22Rv1 (cell line): Measurements from ENCODE around the gene TCF4.

Experiments
- H3K27ac ChIP-seq: fragments of 450-650 bp; 2 replicates; pipeline ENCODE4 v1.5.1; 2017
- ZFX ChIP-seq: fragments of 450-650 bp; IDR thresholded peaks from 2 replicates; pipeline ENCODE4 v1.6.1; 2017; ENCODE audit warnings: antibody characterized with exemption, borderline replicate concordance
- TF ChIP-seq, protein P1 (sequence below): fragments of 450-650 bp; IDR thresholded peaks from 2 replicates; pipeline ENCODE4 v1.5.1; 2017; ENCODE audit warnings: mild to moderate bottlenecking

The TCF4 gene

DNA sequence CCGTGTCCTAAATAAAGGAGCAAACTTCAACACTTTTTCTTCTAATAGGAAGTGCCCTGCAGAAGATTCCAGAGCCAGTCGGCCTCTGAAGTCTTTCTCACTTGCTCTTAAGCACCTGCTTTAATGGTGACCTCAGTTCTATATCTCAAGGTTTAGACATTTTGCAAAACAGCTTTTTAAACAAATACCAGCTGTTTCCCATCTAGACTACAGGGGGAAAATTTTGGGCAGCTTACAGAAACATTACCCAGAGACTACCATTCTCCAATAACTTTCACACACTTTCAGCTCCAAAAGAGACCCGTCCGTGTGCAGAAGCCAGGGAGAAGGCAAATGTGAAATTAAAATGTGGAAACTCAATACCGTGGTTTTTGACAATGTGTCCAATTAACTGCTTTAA lies 343.4 kb downstream of the TCF4 start:
- TF ChIP-seq ZFX: no peak
- TF ChIP-seq, protein P1, sequence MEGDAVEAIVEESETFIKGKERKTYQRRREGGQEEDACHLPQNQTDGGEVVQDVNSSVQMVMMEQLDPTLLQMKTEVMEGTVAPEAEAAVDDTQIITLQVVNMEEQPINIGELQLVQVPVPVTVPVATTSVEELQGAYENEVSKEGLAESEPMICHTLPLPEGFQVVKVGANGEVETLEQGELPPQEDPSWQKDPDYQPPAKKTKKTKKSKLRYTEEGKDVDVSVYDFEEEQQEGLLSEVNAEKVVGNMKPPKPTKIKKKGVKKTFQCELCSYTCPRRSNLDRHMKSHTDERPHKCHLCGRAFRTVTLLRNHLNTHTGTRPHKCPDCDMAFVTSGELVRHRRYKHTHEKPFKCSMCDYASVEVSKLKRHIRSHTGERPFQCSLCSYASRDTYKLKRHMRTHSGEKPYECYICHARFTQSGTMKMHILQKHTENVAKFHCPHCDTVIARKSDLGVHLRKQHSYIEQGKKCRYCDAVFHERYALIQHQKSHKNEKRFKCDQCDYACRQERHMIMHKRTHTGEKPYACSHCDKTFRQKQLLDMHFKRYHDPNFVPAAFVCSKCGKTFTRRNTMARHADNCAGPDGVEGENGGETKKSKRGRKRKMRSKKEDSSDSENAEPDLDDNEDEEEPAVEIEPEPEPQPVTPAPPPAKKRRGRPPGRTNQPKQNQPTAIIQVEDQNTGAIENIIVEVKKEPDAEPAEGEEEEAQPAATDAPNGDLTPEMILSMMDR: no peak
- no peak overlapping the region for H3K27ac ChIP-seq

DNA sequence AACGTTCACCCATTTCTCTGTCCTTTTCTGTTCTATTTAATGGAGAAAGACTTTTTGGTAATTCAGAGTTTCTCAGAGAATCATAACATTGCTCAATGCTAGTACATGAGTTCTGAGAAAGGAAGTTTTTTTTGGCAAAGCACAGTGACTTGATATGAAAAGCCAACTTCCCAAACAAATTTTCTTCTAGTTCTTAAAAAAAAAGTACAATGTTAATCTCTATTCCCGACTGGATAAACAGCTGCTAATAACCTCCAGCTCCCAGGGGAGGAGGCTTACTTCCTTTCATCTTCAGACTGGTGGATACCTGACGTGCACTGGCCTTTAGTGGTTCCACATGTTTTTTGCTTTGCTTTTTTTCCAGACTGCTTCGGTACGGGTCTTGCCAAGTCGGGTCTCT lies 344.1 kb downstream of the TCF4 start:
- TF ChIP-seq ZFX: no peak
- TF ChIP-seq, protein P1: no peak

DNA sequence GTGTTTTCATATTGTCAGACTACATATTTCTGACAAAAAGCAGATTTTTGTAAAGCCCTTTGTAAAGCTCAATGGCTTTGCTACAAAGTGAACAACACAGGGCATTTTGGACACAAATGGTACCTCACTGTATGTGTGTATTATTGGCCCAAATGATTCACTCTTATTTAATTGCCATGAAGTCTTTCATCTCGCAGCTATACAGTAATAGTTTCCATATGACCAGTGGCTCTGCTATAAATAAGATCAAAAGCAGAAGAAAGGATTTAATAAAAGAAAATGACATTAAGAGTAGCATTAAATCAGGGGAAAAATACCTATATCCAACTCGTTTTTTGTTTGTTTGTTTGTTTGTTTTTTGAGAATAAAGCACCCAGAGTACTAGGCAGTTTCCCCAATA lies 344.7 kb downstream of the TCF4 start:
- TF ChIP-seq ZFX: no peak
- TF ChIP-seq, protein P1: no peak
- H3K27ac ChIP-seq: no peak overlapping the region

More for the DNA sequence above, 344.1 kb downstream of the TCF4 start:
- no peak overlapping the region for H3K27ac ChIP-seq

DNA sequence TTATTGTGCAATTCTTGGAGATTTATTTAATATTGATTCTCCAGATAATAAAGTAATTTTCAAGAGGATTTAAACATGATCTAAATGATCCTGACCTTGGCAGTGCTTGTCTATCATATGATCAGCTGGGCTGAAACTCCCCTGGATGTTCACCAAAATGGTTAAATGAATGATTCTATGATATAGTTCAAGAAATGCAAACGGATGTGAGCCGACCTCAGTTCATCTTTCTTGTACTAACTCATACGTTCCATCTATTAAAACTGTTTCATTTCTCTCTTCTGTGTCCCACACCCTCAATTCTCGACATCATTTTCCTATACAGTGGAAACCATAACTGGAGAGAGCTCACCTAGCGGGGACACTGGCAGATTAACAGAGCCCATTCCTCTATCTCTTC lies 347.0 kb downstream of the TCF4 start:
- H3K27ac ChIP-seq: no peak overlapping the region
- TF ChIP-seq, protein P1: no peak
- TF ChIP-seq ZFX: no peak

DNA sequence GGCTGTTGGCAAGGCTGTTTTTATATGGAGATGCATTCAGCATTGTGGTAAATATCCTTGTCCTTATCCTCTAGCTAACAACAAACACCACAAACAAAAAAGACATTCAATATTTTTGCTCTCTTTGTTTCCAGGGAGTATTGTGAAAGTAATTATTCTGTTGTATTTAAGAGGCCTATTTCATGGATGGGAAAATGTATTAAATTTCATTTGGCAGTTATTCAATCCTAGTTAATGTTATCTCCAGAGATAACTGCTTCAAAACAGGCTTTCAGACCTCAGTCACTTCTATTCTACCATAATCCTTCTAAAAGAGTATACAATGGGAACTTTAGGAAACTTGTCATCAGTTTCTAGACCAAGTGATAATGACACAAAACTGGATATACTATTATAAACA lies 348.3 kb downstream of the TCF4 start:
- no peak for TF ChIP-seq ZFX
- TF ChIP-seq, protein P1: no peak

DNA sequence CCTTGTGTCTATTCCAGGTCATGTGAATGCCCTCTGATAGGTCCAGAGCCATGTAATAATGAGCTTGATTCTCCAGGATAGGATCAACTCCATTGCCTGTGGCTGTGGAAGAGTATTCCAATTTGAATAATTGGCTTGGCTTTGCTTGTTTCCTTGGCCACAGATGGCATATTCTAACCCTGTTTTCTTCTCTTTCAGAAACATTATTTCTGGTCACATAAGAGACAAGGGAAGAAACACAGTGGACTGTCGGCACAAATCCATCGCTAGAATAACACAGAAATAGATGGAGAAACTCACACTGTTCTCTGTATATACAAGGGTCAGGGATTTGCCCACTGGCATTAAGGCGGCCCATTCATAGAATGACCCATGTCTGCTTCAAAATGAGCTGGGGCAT lies 350.3 kb downstream of the TCF4 start:
- no peak overlapping the region for H3K27ac ChIP-seq

More for the DNA sequence above, 348.3 kb downstream of the TCF4 start:
- no peak overlapping the region for H3K27ac ChIP-seq

DNA sequence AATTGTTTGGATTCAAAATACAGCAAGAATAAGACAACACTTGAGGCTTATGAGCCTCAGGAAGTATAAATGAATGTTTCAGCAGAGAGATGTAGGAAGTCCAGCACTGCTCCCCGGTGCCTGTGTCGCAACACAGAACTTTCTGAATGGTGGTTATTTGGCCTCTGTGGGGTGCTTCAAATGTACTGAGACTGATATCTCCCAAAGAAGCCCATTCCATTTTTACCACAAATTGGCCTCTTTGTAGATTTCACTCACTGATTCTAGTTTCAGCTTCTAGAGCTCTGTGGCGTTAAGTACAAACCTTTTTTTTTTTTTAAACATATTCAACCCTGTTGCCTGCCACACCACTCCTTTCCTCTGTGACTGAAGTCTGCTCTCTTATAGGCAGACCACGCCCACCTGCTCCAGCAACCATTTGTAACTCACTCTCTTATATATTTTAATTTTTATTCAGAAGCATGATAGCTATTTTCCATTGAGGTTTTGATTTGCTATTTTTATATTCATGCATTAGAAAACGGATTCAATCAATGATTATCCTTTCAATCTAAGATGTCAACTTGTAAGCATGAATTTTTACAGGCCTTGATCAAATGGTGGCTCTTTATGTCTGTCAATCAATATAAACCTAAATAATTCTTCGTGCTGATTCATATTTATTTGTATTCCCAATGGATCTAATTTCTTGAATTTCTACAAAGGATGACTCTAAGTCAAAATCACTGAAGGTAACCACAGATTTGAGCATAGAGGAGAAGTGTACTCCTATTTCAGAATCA lies 351.7 kb downstream of the TCF4 start:
- H3K27ac ChIP-seq: no peak overlapping the region
- TF ChIP-seq, protein P1: no peak
- no peak for TF ChIP-seq ZFX

More for the DNA sequence above, 350.3 kb downstream of the TCF4 start:
- TF ChIP-seq, protein P1: no peak
- no peak for TF ChIP-seq ZFX
